HG03095 (cell line): ENCODE results near the gene MLLT3.

Source experiments
- ATAC-seq: cut with Tn5 transposase; IDR thresholded peaks from one replicate; pipeline ENCODE4 v1.9.1; 2021; ENCODE audit warnings: moderate library complexity; ENCODE audit not compliant: unreplicated experiment

The MLLT3 gene

GRCh38 chr9:20630241-20630943, 8.1 kb upstream of the MLLT3 start:
- ATAC-seq: no peak

GRCh38 chr9:20625003-20625349, 2.7 kb upstream of the MLLT3 start:
- ATAC-seq: no peak

- ATAC-seq: no peak
These were observed 2.1 kb upstream of the MLLT3 start for GRCh38 chr9:20624201-20625002.

- ATAC-seq: no peak
These were observed 1.4 kb upstream of the MLLT3 start for GRCh38 chr9:20623748-20624124.

- no peak for ATAC-seq
These were observed 885 bp upstream of the MLLT3 start for GRCh38 chr9:20623021-20623747.

- no peak for ATAC-seq
These were observed 599 bp downstream of the MLLT3 start for GRCh38 chr9:20621471-20622329.

GRCh38 chr9:20620650-20621470, 1.4 kb downstream of the MLLT3 start:
- ATAC-seq: no peak

GRCh38 chr9:20619487-20620200, 2.7 kb downstream of the MLLT3 start:
- no peak for ATAC-seq

- ATAC-seq: no peak
These were observed 3.9 kb downstream of the MLLT3 start for GRCh38 chr9:20618361-20618802.

- ATAC-seq: no peak
These were observed 5.5 kb downstream of the MLLT3 start for GRCh38 chr9:20616808-20617207.

- no peak for ATAC-seq
These were observed 7.6 kb downstream of the MLLT3 start for GRCh38 chr9:20614602-20615216.

- ATAC-seq: no peak
These were observed 10.5 kb downstream of the MLLT3 start for GRCh38 chr9:20611691-20612287.

GRCh38 chr9:20610591-20610990, 11.7 kb downstream of the MLLT3 start:
- ATAC-seq: no peak

- ATAC-seq: no peak
These were observed 13.7 kb downstream of the MLLT3 start for GRCh38 chr9:20608582-20608981.

GRCh38 chr9:20606652-20607051, 15.6 kb downstream of the MLLT3 start:
- no peak for ATAC-seq

- no peak for ATAC-seq
These were observed 17.7 kb downstream of the MLLT3 start for GRCh38 chr9:20604562-20604961.

GRCh38 chr9:20603524-20604268, 18.6 kb downstream of the MLLT3 start:
- ATAC-seq: no peak

GRCh38 chr9:20601292-20601691, 21.0 kb downstream of the MLLT3 start:
- no peak for ATAC-seq
